IMR-90 (cell line): ENCODE results near the gene MYCBP2. TPM values are rescaled to one million over a fixed set of nuclear protein-coding genes. Genes with fewer than 3 reads are reported as not detected.

ENCODE experiments used
- ATAC-seq: fragments of 200-7000 bp; cut with Tn5 transposase; 2 replicates; pipeline ENCODE4 v1.9.1; 2020; ENCODE audit warnings: low read depth, mild to moderate bottlenecking, moderate library complexity
- BruUV-seq: library from RNA; stranded (reverse); fragments of 400-500 nt; replicated peaks from 2 replicates; lab custom pipeline; 2021; lab: Mats Ljungman, UMichigan
- CTCF ChIA-PET: fragments of 300-600 bp; formaldehyde crosslinking; extraction: SDS; loops from one replicate; lab custom pipeline; 2021; ENCODE audit warnings: antibody characterized with exemption; lab: Yijun Ruan, JAX
- POLR2A ChIA-PET: fragments of 300-600 bp; sonication (Branson Sonifier 250); formaldehyde crosslinking; loops from one replicate; lab custom pipeline; 2022; ENCODE audit warnings: antibody characterized with exemption; ENCODE audit not compliant: unreplicated experiment; lab: Charles Lee
- DNase-seq: peaks from one replicate; pipeline ENCODE4 v3.0.0; 2013
- H2AFZ ChIP-seq: replicated peaks from 2 replicates; pipeline ENCODE3; 2013; ENCODE audit warnings: low read length, mild to moderate bottlenecking; ENCODE audit not compliant: poor library complexity
- H2AK5ac ChIP-seq: 2 replicates; pipeline ENCODE4 v1.6.1; 2013; ENCODE audit warnings: low read depth, low read length, inconsistent platforms
- H2AK9ac ChIP-seq: replicated peaks from 2 replicates; pipeline ENCODE3; 2013; ENCODE audit warnings: mild to moderate bottlenecking, low read depth, low read length, moderate library complexity; ENCODE audit not compliant: poor library complexity
- H2BK120ac ChIP-seq: 2 replicates; pipeline ENCODE4 v1.6.1; 2013; ENCODE audit warnings: low read depth, low read length, inconsistent platforms
- H2BK15ac ChIP-seq: 3 replicates; pipeline ENCODE4 v1.6.1; 2013; ENCODE audit warnings: low read depth, low read length, inconsistent platforms
- H2BK20ac ChIP-seq: 2 replicates; pipeline ENCODE4 v1.6.1; 2013; ENCODE audit warnings: low read depth, mild to moderate bottlenecking, inconsistent platforms, low read length, moderate library complexity
- H2BK5ac ChIP-seq: 2 replicates; pipeline ENCODE4 v1.6.1; 2013; ENCODE audit warnings: mild to moderate bottlenecking, low read depth, low read length, inconsistent platforms; ENCODE audit not compliant: poor library complexity, severe bottlenecking
- H3K14ac ChIP-seq: replicated peaks from 2 replicates; pipeline ENCODE4 v1.6.1; 2013; ENCODE audit warnings: low read depth, low read length, inconsistent platforms
- H3K18ac ChIP-seq: 2 replicates; pipeline ENCODE4 v1.6.1; 2013; ENCODE audit warnings: low read depth, low read length, control low read depth
- H3K23ac ChIP-seq: 2 replicates; pipeline ENCODE4 v1.6.1; 2013; ENCODE audit warnings: low read depth, low read length, inconsistent platforms
- H3K27ac ChIP-seq: 2 replicates; pipeline ENCODE4 v1.5.1; 2013; ENCODE audit warnings: mild to moderate bottlenecking, control low read depth, low read length; ENCODE audit not compliant: insufficient read depth
- H3K27me3 ChIP-seq: 2 replicates; pipeline ENCODE4 v1.6.1; 2013; ENCODE audit warnings: low read length; ENCODE audit not compliant: control insufficient read depth, insufficient read depth
- H3K36me3 ChIP-seq: 2 replicates; pipeline ENCODE4 v1.6.1; 2013; ENCODE audit warnings: low read length, mixed read lengths; ENCODE audit not compliant: control insufficient read depth, insufficient read depth
- H3K4ac ChIP-seq: 2 replicates; pipeline ENCODE4 v1.6.1; 2013; ENCODE audit warnings: low read depth, low read length, inconsistent platforms
- H3K4me1 ChIP-seq: 2 replicates; pipeline ENCODE4 v1.6.1; 2013; ENCODE audit warnings: low read length, mixed read lengths; ENCODE audit not compliant: control insufficient read depth, insufficient read depth
- H3K4me2 ChIP-seq: 2 replicates; pipeline ENCODE4 v1.6.1; 2013; ENCODE audit warnings: low read depth, mild to moderate bottlenecking, control low read depth, low read length, moderate library complexity
- H3K4me3 ChIP-seq: 2 replicates; pipeline ENCODE4 v1.5.1; 2013; ENCODE audit warnings: low read depth, mild to moderate bottlenecking, control low read depth, low read length, moderate library complexity; ENCODE audit not compliant: insufficient read depth
- H3K56ac ChIP-seq: 2 replicates; pipeline ENCODE4 v1.6.1; 2013; ENCODE audit warnings: low read length, inconsistent platforms; ENCODE audit not compliant: insufficient read depth; ENCODE audit errors: extremely low read depth
- H3K79me1 ChIP-seq, 2 experiments: 2 replicates each; pipeline ENCODE4 v1.6.1; 2013; ENCODE audit warnings: low read length in 2 of 2, inconsistent platforms in 1 of 2, low read depth in 1 of 2
- H3K9ac ChIP-seq: 2 replicates; pipeline ENCODE4 v1.6.1; 2013; ENCODE audit warnings: low read depth, low read length, control low read depth
- H3K9me1 ChIP-seq: 2 replicates; pipeline ENCODE4 v1.6.1; 2013; ENCODE audit warnings: low read length, inconsistent platforms; ENCODE audit not compliant: insufficient read depth
- H3K9me3 ChIP-seq: 2 replicates; pipeline ENCODE4 v1.6.1; 2013; ENCODE audit warnings: low read length; ENCODE audit not compliant: control insufficient read depth, insufficient read depth
- H4K20me1 ChIP-seq: 2 replicates; pipeline ENCODE4 v1.6.1; 2013; ENCODE audit warnings: low read length, inconsistent platforms; ENCODE audit not compliant: insufficient read depth
- H4K5ac ChIP-seq: 2 replicates; pipeline ENCODE4 v1.6.1; 2013; ENCODE audit warnings: mild to moderate bottlenecking, low read depth, low read length, control low read depth
- H4K8ac ChIP-seq, 2 experiments: 2 replicates each; pipeline ENCODE4 v1.6.1; 2013; ENCODE audit warnings: low read depth in 2 of 2, low read length in 2 of 2, control low read depth in 1 of 2, inconsistent platforms in 1 of 2
- H4K91ac ChIP-seq: 2 replicates; pipeline ENCODE4 v1.6.1; 2013; ENCODE audit warnings: low read depth, low read length, inconsistent platforms; ENCODE audit not compliant: insufficient read depth
- CHD1 ChIP-seq: IDR thresholded peaks from 2 replicates; pipeline ENCODE4 v1.6.1; 2012; ENCODE audit warnings: low read depth, low read length, improper control_type of control experiment
- CTCF ChIP-seq: conservative IDR thresholded peaks from 2 replicates; pipeline ENCODE4 v1.5.1; 2012; ENCODE audit warnings: mild to moderate bottlenecking, low read depth, low read length, improper control_type of control experiment
- ELK1 ChIP-seq: fragments of 150-350 bp; IDR thresholded peaks from 2 replicates; pipeline ENCODE4 v1.6.1; 2016; ENCODE audit warnings: low read depth, mild to moderate bottlenecking, low read length, moderate library complexity, borderline replicate concordance
- FOS ChIP-seq: fragments of 150-350 bp; IDR thresholded peaks from 2 replicates; pipeline ENCODE4 v1.6.1; 2016; ENCODE audit warnings: low read depth, low read length
- RCOR1 ChIP-seq: IDR thresholded peaks from 2 replicates; pipeline ENCODE4 v1.6.1; 2012; ENCODE audit warnings: mild to moderate bottlenecking, low read length, improper control_type of control experiment; ENCODE audit not compliant: insufficient replicate concordance
- USF2 ChIP-seq: fragments of 150-350 bp; IDR thresholded peaks from 2 replicates; pipeline ENCODE4 v1.6.1; 2017; ENCODE audit warnings: mild to moderate bottlenecking, antibody characterized with exemption, low read length, low read depth
- whole genome bisulfite sequencing, 2 experiments: methylation state at CpG; one replicate each; pipeline versions ENCODE4 v1.1.5 to v1.1.7; 2013; ENCODE audit warnings: missing lambda C conversion rate in 2 of 2; ENCODE audit not compliant: insufficient read length in 1 of 2; ENCODE audit errors: extremely low coverage in 2 of 2; 5-methylcytosine and 5-hydroxymethylcytosine counted together
- dilution Hi-C: fragments of 300-500 bp; cut with HindIII; formaldehyde crosslinking; loops from one replicate; pipeline ENCODE4 v1.14.3; 2018; ENCODE audit warnings: low sequenced_read_pairs; ENCODE audit not compliant: unreplicated experiment
- in situ Hi-C: fragments of 300-500 bp; cut with MboI; formaldehyde crosslinking; loops from 3 replicates; pipeline ENCODE4 v1.14.3; 2019; ENCODE audit warnings: low sequenced_read_pairs, inconsistent platforms, mixed read lengths
- intact Hi-C: fragments of 100-400 bp; cut with micrococcal nuclease; formaldehyde crosslinking; loops from 2 replicates; pipeline ENCODE4 v1.10.0; 2022
- polyA plus RNA-seq, 3 experiments: library from polyadenylated mRNA; depleted of rRNA; stranded (reverse); fragments of >200 nt; gene quantifications; 2 replicates each; pipeline ENCODE4 v1.2.3, GENCODE V29; 2012; ENCODE audit warnings: low replicate concordance in 1 of 3
- total RNA-seq: library from RNA; depleted of rRNA; stranded (reverse); fragments of >200 nt; gene quantifications from 2 replicates; pipeline ENCODE4 v1.2.3, GENCODE V29; 2012

The MYCBP2 gene
- total and polyA plus RNA-seq, 2 of the 4 experiments (the other 2 are of a cell fraction), result 20.1 to 43.2 TPM

- no peak for ATAC-seq
- dilution Hi-C loops, result no loop called here
- CTCF ChIA-PET, result interaction anchor here (1.2 kb wide), 1 partner anchor 19 kb away, joined by 3 read pairs; no protein-coding TSS in a partner anchor
These were observed 104.0 kb downstream of the MYCBP2 start for GRCh38 chr13:77222909-77223308.

More at GRCh38 chr13:77222909-77223308, 104.0 kb downstream of the MYCBP2 start:
- Histone ChIP-seq H3K4me3 (no peak overlapping the region), H2BK5ac (no peak overlapping the region), H4K5ac (no peak overlapping the region), H3K4me2 (no peak overlapping the region), H3K36me3 (peaks cover 10% of the 10 kb centered on the region), H3K23ac (no peak overlapping the region), H2AFZ (no peak overlapping the region), H3K9me3 (no peaks in the 10 kb centered on the region), H2BK20ac (no peak overlapping the region), H4K20me1 (no peaks in the 10 kb centered on the region; the same call in 1 of the 2 replicates), H3K4me1 (no peaks in the 10 kb centered on the region), H2BK120ac (no peak overlapping the region), H3K9ac (no peak overlapping the region), H3K4ac (no peak overlapping the region), H3K18ac (no peak overlapping the region), H4K8ac (no peak overlapping the region), H2AK5ac (no peak overlapping the region), H3K56ac (no peak overlapping the region), H3K14ac (no peak overlapping the region), H2AK9ac (no peak overlapping the region), H3K79me1 (peaks cover 0 to 3% of the 10 kb centered on the region in 2 experiments; a peak in 1 of 4 replicates), H2BK15ac (no peak overlapping the region), H4K91ac (no peak overlapping the region), H3K9me1 (peaks cover 4% of the 10 kb centered on the region; the same call in 1 of the 2 replicates), H3K27me3 (no peaks in the 10 kb centered on the region), H3K27ac (no peak overlapping the region)
- TF ChIP-seq USF2 (no peak), ELK1 (no peak), FOS (no peak), RCOR1 (no peak), CHD1 (no peak), CTCF (no peak)
- in situ Hi-C loops (no loop called here), intact Hi-C loops (no loop called here)
- no TSS peak for BruUV-seq
- POLR2A ChIA-PET, result no interaction called here
- WGBS, 2 experiments, result no CpG with 5 or more reads among the region's 3 CpGs
- no peak for DNase-seq
